Neutrophil (primary cell): ENCODE results near the gene CBFA2T3.

ENCODE experiments used
- H3K27ac ChIP-seq: fragments of 200-600 bp; sonication (generic); 2 replicates; pipeline ENCODE4 v1.5.1; 2016; ENCODE audit warnings: mild to moderate bottlenecking, moderate library complexity
- H3K27me3 ChIP-seq: fragments of 200-600 bp; sonication (generic); 2 replicates; pipeline ENCODE4 v1.6.0; 2016; ENCODE audit warnings: mild to moderate bottlenecking
- H3K36me3 ChIP-seq: fragments of 200-600 bp; sonication (generic); 2 replicates; pipeline ENCODE4 v1.5.1; 2017
- H3K4me1 ChIP-seq, 2 experiments: fragments of 200-600 bp in 1 of 2; sonication (generic) in 1 of 2; 1 replicate in 1 of 2; 2 replicates in 1 of 2; pipeline versions ENCODE4 v1.5.1 to v1.6.1; 2013 to 2016; ENCODE audit warnings: low read depth in 1 of 2, low read length in 1 of 2, mild to moderate bottlenecking in 1 of 2, moderate library complexity in 1 of 2; ENCODE audit not compliant: control insufficient read depth in 1 of 2, insufficient read depth in 1 of 2
- H3K4me3 ChIP-seq, 2 experiments: fragments of 200-600 bp in 1 of 2; sonication (generic) in 1 of 2; 1 replicate in 1 of 2; 2 replicates in 1 of 2; pipeline ENCODE4 v1.5.1; 2013 to 2016; ENCODE audit warnings: low read depth in 1 of 2, low read length in 1 of 2, mild to moderate bottlenecking in 1 of 2, moderate library complexity in 1 of 2
- H3K9me3 ChIP-seq: fragments of 200-600 bp; sonication (generic); 2 replicates; pipeline ENCODE4 v1.5.1; 2016
- TF ChIP-seq, protein P1 (sequence below): fragments of 200-600 bp; sonication (generic); IDR thresholded peaks from 2 replicates; pipeline ENCODE4 v1.5.1; 2016; ENCODE audit warnings: antibody characterized with exemption

Gene CBFA2T3

GRCh38 chr16:88971371-88972097 is 5.5 kb downstream of the CBFA2T3 start:
- TF ChIP-seq, protein P1, sequence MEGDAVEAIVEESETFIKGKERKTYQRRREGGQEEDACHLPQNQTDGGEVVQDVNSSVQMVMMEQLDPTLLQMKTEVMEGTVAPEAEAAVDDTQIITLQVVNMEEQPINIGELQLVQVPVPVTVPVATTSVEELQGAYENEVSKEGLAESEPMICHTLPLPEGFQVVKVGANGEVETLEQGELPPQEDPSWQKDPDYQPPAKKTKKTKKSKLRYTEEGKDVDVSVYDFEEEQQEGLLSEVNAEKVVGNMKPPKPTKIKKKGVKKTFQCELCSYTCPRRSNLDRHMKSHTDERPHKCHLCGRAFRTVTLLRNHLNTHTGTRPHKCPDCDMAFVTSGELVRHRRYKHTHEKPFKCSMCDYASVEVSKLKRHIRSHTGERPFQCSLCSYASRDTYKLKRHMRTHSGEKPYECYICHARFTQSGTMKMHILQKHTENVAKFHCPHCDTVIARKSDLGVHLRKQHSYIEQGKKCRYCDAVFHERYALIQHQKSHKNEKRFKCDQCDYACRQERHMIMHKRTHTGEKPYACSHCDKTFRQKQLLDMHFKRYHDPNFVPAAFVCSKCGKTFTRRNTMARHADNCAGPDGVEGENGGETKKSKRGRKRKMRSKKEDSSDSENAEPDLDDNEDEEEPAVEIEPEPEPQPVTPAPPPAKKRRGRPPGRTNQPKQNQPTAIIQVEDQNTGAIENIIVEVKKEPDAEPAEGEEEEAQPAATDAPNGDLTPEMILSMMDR = no peak
- H3K4me1 ChIP-seq = peaks cover 70 to 85% of the 10 kb centered on the region in 2 experiments
- H3K27me3 ChIP-seq = peaks cover 15% of the 10 kb centered on the region
- peak overlapping the region; percentile 54 for H3K27ac ChIP-seq
- peak overlapping the region in 1 of 2 experiments; percentile 31 for H3K4me3 ChIP-seq
- H3K9me3 ChIP-seq = no peaks in the 10 kb centered on the region
- peaks cover 8% of the 10 kb centered on the region for H3K36me3 ChIP-seq

- Histone ChIP-seq H3K4me3 (no peak overlapping the region), H3K36me3 (peaks cover 8% of the 10 kb centered on the region), H3K4me1 (peaks cover 60 to 79% of the 10 kb centered on the region in 2 experiments)
Observed at GRCh38 chr16:88970539-88971065, 6.4 kb downstream of the CBFA2T3 start.

DNA sequence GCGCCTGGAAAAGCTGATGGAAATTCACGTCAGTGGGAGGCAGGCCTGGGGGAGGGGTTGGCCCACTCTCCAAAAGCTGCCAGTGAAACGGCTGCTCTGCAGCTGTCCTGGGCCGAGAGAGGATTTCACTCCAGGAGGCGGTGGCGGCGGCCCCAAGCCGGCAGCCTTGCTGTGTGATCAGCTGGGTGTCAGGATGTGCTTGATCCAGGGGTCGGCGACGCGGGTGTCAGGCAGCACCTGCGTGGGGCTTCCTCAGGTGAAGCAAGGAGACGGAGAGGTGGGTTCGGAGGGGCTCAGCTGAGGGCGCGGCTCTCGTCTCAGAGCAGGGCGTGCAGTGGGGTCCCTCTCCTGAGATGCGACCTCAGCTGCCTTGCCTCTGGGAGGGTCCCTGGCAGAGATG is 7.0 kb downstream of the CBFA2T3 start:
- Histone ChIP-seq H3K27me3 (peaks cover 15% of the 10 kb centered on the region), H3K4me1 (peaks cover 55 to 73% of the 10 kb centered on the region in 2 experiments), H3K36me3 (peaks cover 8% of the 10 kb centered on the region), H3K27ac (no peak overlapping the region), H3K9me3 (no peaks in the 10 kb centered on the region), H3K4me3 (no peak overlapping the region)
- TF ChIP-seq, protein P1 = no peak

More at GRCh38 chr16:88970539-88971065, 6.4 kb downstream of the CBFA2T3 start:
- Histone ChIP-seq H3K9me3 (no peaks in the 10 kb centered on the region), H3K27me3 (peaks cover 15% of the 10 kb centered on the region), H3K27ac (no peak overlapping the region)
- TF ChIP-seq, protein P1 = no peak

GRCh38 chr16:88969361-88969831 is 7.6 kb downstream of the CBFA2T3 start:
- no peak overlapping the region for H3K27ac ChIP-seq
- no peaks in the 10 kb centered on the region for H3K9me3 ChIP-seq
- TF ChIP-seq, protein P1 = no peak
- peaks cover 48 to 67% of the 10 kb centered on the region in 2 experiments for H3K4me1 ChIP-seq
- peaks cover 15% of the 10 kb centered on the region for H3K27me3 ChIP-seq
- no peak overlapping the region for H3K4me3 ChIP-seq
- peaks cover 8% of the 10 kb centered on the region for H3K36me3 ChIP-seq

DNA sequence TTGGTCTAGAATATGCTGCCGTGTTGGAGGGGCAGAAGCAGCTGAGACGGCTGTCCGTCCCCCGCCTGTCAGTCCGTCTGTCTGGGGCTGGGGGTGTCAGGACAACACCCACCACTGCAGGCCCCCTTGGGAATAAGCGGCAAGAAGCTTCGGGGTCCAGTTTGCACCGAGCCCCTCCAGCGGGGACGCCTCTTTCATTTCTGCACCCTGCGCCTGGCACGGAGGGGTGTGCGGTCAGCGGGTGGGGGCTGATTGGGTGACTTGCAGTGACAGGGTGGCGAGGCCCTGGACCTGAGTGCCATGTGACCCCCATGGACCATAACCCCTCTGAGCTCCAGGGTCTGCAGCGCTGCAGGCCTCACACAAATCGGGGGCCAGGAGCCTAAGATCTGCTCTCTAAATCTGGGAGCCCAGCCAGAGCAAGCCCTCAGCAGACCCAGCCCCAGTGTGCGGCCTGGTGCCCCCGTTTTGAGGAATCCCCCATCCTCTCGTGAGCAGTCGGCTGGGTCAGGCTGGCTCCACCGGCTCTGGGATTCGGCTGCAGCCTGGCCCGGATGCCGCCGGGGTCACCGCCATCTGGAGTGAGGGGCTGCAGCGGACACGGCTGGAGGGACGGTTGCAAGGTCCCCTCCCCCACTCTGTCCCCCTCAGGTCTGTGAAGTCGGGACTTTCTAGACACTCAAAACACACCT is 8.3 kb downstream of the CBFA2T3 start:
- H3K27me3 ChIP-seq = peaks cover 15% of the 10 kb centered on the region
- H3K36me3 ChIP-seq = peaks cover 8% of the 10 kb centered on the region
- H3K4me1 ChIP-seq = peaks cover 42 to 60% of the 10 kb centered on the region in 2 experiments
- H3K9me3 ChIP-seq = no peaks in the 10 kb centered on the region
- TF ChIP-seq, protein P1 = no peak
- no peak overlapping the region for H3K27ac ChIP-seq
- peak overlapping the region; percentile 35 to 41 for H3K4me3 ChIP-seq
